MCF 10A (cell line): ENCODE results near the gene ZMYM2. TPM values are rescaled to one million over a fixed set of nuclear protein-coding genes. Genes with fewer than 3 reads are reported as not detected.

Experiments
- BruUV-seq: library from RNA; stranded (reverse); fragments of 400-500 nt; replicated peaks from 2 replicates; lab custom pipeline; 2021; lab: Mats Ljungman, UMichigan
- CTCF ChIA-PET: fragments of 300-600 bp; sonication (Branson Sonifier 250); formaldehyde crosslinking; extraction: SDS; loops from one replicate; lab custom pipeline; 2021; ENCODE audit warnings: antibody characterized with exemption, inconsistent platforms; lab: Yijun Ruan, JAX
- POLR2A ChIA-PET: fragments of 300-600, 350-650 bp; sonication (Branson Sonifier 250); formaldehyde crosslinking; extraction: SDS; loops from one replicate; lab custom pipeline; 2020; ENCODE audit warnings: antibody characterized with exemption, inconsistent platforms; lab: Yijun Ruan, JAX
- DNase-seq: peaks from one replicate; pipeline ENCODE4 v3.0.0-alpha.2; 2018; ENCODE audit not compliant: unreplicated experiment
- H3K27ac Mint-ChIP-seq: one replicate; pipeline ENCODE4 v1.8.0; 2022; ENCODE audit warnings: mild to moderate bottlenecking, low read depth, mixed read lengths; ENCODE audit not compliant: unreplicated experiment
- H3K27me3 Mint-ChIP-seq: one replicate; pipeline ENCODE4 v1.8.0; 2022; ENCODE audit warnings: mixed read lengths; ENCODE audit not compliant: insufficient read depth, unreplicated experiment
- H3K36me3 Mint-ChIP-seq: one replicate; pipeline ENCODE4 v1.8.0; 2022; ENCODE audit warnings: mild to moderate bottlenecking, moderate library complexity, mixed read lengths; ENCODE audit not compliant: insufficient read depth, unreplicated experiment
- H3K4me1 Mint-ChIP-seq: one replicate; pipeline ENCODE4 v1.8.0; 2022; ENCODE audit warnings: mixed read lengths; ENCODE audit not compliant: insufficient read depth, unreplicated experiment
- H3K4me3 Mint-ChIP-seq: one replicate; pipeline ENCODE4 v1.8.0; 2022; ENCODE audit warnings: mild to moderate bottlenecking, moderate library complexity, mixed read lengths; ENCODE audit not compliant: unreplicated experiment
- H3K9me3 Mint-ChIP-seq: one replicate; pipeline ENCODE4 v1.8.0; 2022; ENCODE audit warnings: mixed read lengths; ENCODE audit not compliant: unreplicated experiment
- intact Hi-C: fragments of 100-400 bp; cut with micrococcal nuclease; formaldehyde crosslinking; loops from 2 replicates; pipeline ENCODE4 v1.14.1; 2022
- total RNA-seq: library from RNA; stranded (reverse); gene quantifications from 2 replicates; pipeline ENCODE4 v1.2.3, GENCODE V29; 2022
- TF ChIP-seq, protein P1 (sequence below): fragments of 200-600 bp; IDR thresholded peaks from one replicate; pipeline ENCODE4 v1.8.0; 2022; ENCODE audit warnings: antibody characterized with exemption, mild to moderate bottlenecking; ENCODE audit not compliant: unreplicated experiment

Gene ZMYM2
- total RNA-seq, 1 experiment from 2014 or later: 63.2 TPM

DNA sequence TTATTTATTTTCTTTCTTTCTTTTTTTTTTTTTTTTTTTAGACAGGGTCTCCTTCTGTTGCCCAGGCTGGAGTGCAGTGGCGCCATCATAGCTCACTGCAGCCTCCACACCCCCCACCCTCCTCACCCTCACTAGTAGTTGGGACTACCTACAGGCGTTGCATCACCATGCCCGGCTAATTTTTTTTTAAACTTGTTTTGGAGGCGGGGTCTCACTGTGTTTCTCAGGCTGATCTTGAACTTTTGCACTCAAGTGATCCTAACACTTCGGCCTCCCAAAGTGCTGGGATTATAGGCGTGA, 168.7 kb downstream of the ZMYM2 start:
- Mint-ChIP-seq H3K4me3 (no peak overlapping the region), H3K27ac (no peak overlapping the region), H3K4me1 (peaks cover 12% of the 10 kb centered on the region), H3K27me3 (no peaks in the 10 kb centered on the region), H3K9me3 (no peaks in the 10 kb centered on the region), H3K36me3 (no peaks in the 10 kb centered on the region)
- ChIA-PET POLR2A (interaction anchor here (1.3 kb wide), 1 partner anchor 31 kb away, joined by 3 read pairs; no protein-coding TSS in a partner anchor), CTCF (interaction anchor here (0.6 to 1.5 kb wide), 5 partner anchors 20 to 1831 kb away, joined by 3 to 9 read pairs (median 4); no protein-coding TSS in a partner anchor)
- no TSS peak for BruUV-seq
- TF ChIP-seq, protein P1, sequence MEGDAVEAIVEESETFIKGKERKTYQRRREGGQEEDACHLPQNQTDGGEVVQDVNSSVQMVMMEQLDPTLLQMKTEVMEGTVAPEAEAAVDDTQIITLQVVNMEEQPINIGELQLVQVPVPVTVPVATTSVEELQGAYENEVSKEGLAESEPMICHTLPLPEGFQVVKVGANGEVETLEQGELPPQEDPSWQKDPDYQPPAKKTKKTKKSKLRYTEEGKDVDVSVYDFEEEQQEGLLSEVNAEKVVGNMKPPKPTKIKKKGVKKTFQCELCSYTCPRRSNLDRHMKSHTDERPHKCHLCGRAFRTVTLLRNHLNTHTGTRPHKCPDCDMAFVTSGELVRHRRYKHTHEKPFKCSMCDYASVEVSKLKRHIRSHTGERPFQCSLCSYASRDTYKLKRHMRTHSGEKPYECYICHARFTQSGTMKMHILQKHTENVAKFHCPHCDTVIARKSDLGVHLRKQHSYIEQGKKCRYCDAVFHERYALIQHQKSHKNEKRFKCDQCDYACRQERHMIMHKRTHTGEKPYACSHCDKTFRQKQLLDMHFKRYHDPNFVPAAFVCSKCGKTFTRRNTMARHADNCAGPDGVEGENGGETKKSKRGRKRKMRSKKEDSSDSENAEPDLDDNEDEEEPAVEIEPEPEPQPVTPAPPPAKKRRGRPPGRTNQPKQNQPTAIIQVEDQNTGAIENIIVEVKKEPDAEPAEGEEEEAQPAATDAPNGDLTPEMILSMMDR: no peak
- intact Hi-C loops: no loop called here
- peak; percentile 27 for DNase-seq

DNA sequence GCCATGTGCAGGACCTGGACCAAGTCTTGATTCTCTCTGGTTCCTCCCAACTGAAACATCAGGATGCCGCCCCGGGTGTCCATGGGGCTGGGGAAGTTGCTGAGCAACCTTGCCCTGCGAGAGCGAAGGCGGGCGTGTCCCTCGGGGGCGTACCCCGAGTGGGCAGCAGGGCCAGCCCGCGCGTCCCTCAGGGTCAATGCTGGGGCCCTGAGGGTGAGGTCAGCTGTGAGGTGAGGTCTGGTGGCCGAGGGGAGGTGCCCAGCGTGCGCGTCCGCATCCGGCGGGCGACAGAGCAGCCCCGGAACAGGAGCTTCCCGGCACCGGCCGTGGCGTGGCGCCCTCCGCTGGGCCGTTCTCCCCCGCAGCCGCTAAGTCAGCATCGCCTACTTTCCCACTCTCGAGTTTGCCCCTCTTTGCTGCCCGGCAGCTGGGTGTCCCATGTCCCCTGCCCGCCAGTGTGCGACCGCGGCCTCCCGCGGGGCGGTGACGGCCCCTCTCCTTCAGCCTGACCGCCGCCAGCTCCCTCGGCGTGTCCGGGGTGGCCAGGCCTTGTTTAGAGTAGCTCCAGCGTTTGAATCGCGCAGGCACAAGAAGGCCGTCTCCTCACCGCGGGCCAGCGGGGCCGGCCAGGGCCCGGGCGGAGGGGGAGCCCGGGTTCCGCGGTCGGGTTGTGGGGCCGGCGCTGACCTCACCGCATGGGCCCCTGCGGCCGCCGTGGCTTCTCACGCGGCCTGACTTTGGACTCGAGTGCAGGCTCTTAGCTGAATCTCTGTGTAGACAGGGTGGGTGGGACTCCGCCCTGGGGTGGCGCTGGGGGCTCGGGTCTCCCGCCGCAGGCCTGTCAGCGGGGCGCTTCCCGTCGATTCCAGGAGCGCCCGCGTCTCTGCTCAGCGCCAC, 169.3 kb downstream of the ZMYM2 start:
- Mint-ChIP-seq H3K4me1 (peaks cover 12% of the 10 kb centered on the region), H3K36me3 (no peaks in the 10 kb centered on the region), H3K27me3 (no peaks in the 10 kb centered on the region), H3K9me3 (no peaks in the 10 kb centered on the region), H3K4me3 (no peak overlapping the region), H3K27ac (no peak overlapping the region)
- intact Hi-C loops: no loop called here
- TF ChIP-seq, protein P1: no peak
- ChIA-PET CTCF (interaction anchor here (0.6 to 1.4 kb wide), 5 partner anchors 19 to 1830 kb away, joined by 3 to 6 read pairs (median 4); no protein-coding TSS in a partner anchor), POLR2A (no interaction called here)
- DNase-seq: peak; percentile 13
- no TSS peak for BruUV-seq

DNA sequence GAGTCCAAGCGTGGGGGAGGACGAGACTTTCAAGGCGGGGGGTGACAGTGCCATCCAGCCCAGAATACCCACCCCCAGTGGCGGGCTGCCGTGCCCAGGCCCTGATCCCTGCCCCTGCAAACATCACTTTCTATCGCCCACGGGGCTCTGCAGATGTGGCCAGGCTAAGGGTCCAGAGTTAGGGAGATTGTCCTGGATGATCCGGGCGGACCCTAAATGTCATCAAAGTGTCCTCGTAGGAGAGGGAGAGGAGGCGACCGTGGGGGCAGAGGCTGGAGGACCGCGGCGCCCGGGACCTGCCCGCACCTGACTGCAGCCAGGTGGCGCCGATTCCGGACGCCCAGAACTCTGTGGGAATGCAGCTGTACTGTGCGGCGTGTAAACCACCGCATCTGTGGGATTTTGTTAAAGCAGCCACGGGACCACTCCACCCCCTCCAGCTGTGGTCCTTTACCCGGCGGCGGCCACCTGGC, 170.0 kb downstream of the ZMYM2 start:
- POLR2A ChIA-PET: no interaction called here
- Mint-ChIP-seq H3K27ac (no peak overlapping the region), H3K27me3 (no peaks in the 10 kb centered on the region), H3K9me3 (no peaks in the 10 kb centered on the region), H3K4me3 (no peak overlapping the region), H3K4me1 (peaks cover 12% of the 10 kb centered on the region), H3K36me3 (no peaks in the 10 kb centered on the region)
- CTCF ChIA-PET: interaction anchor here (0.6 to 1.4 kb wide), 4 partner anchors 15 to 81 kb away, joined by 3 to 4 read pairs (median 3); no protein-coding TSS in a partner anchor
- TF ChIP-seq, protein P1: peak; percentile 4
- no TSS peak for BruUV-seq
- no peak for DNase-seq
- intact Hi-C loops: no loop called here

DNA sequence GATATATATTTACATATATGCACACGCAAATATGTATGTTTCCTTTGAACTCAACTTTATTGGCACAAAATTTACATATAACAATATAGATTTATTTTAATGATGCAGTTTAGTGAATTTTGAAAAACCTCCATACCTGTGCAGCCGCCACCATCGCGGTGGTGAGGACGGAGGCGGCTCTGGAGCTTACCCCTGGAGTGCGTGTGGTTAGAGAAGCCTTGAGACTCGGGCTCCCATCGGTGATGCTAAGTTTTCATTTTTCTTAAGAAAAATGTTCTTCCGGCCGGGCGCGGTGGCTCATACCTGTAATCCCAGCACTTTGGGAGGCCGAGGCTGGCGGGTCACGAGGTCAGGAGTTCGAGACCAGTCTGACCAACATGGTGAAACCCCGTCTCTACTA, 170.5 kb downstream of the ZMYM2 start:
- intact Hi-C loops: no loop called here
- ChIA-PET POLR2A (no interaction called here), CTCF (interaction anchor here (1.0 to 1.4 kb wide), 3 partner anchors 15 to 35 kb away, joined by 3 read pairs; no protein-coding TSS in a partner anchor)
- Mint-ChIP-seq H3K9me3 (no peaks in the 10 kb centered on the region), H3K27me3 (no peaks in the 10 kb centered on the region), H3K27ac (no peak overlapping the region), H3K36me3 (no peaks in the 10 kb centered on the region), H3K4me3 (no peak overlapping the region), H3K4me1 (peaks cover 12% of the 10 kb centered on the region)
- TF ChIP-seq, protein P1: no peak
- BruUV-seq: no TSS peak
- DNase-seq: no peak
